ENCODE measurements around the gene DLL1.

GRCh38 chr6:170290296-170291128 is at the start of gene DLL1:
- no peak for TF ChIP-seq CTCF (conservative IDR thresholded peaks at IDR 0.05)
- no peak for TF ChIP-seq ZFX (IDR thresholded peaks at IDR 0.05)

Measured in C4-2B (cell line).